Caco-2 (cell line): ENCODE measurements around the gene TBCB. TPM values are rescaled to one million over a fixed set of nuclear protein-coding genes. Genes with fewer than 3 reads are reported as not detected.

Source experiments
- BruUV-seq: library from RNA; stranded (reverse); fragments of 400-500 nt; replicated peaks from 2 replicates; lab custom pipeline; 2021; lab: Mats Ljungman, UMichigan
- CTCF ChIA-PET: fragments of 300-600 bp; sonication (Branson Sonifier 250); formaldehyde crosslinking; loops from one replicate; lab custom pipeline; 2022; ENCODE audit warnings: antibody characterized with exemption; lab: Charles Lee
- POLR2A ChIA-PET: fragments of 300-600 bp; sonication (Branson Sonifier 250); formaldehyde crosslinking; loops from one replicate; lab custom pipeline; 2022; ENCODE audit warnings: antibody characterized with exemption; lab: Charles Lee
- DNase-seq, 2 experiments: peaks; one replicate each; pipeline versions ENCODE4 v3.0.0 to v3.0.0-alpha.2; 2020 to 2022
- H3K27me3 ChIP-seq: replicated peaks from 2 replicates; pipeline ENCODE4 v1.6.0; 2011; ENCODE audit warnings: low read length; ENCODE audit not compliant: control insufficient read depth, insufficient read depth
- H3K36me3 ChIP-seq: 2 replicates; pipeline ENCODE4 v1.5.1; 2011; ENCODE audit warnings: low read length; ENCODE audit not compliant: control insufficient read depth, insufficient read depth
- H3K4me1 ChIP-seq: fragments of 250-450 bp; sonication (Bioruptor Pico); 2 replicates; pipeline ENCODE4 v1.5.1; 2020; ENCODE audit warnings: mild to moderate bottlenecking
- H3K4me3 ChIP-seq: 2 replicates; pipeline ENCODE4 v1.5.1; 2011; ENCODE audit warnings: low read depth, mild to moderate bottlenecking, control low read depth, low read length
- H3K9me3 ChIP-seq: fragments of 250-450 bp; sonication (Bioruptor Pico); 2 replicates; pipeline ENCODE4 v1.5.1; 2020; ENCODE audit warnings: mild to moderate bottlenecking, moderate library complexity
- H3K27ac Mint-ChIP-seq: one replicate; pipeline ENCODE4 v1.8.0; 2022; ENCODE audit warnings: mixed read lengths; ENCODE audit not compliant: unreplicated experiment
- H3K27me3 Mint-ChIP-seq: one replicate; pipeline ENCODE4 v1.8.0; 2022; ENCODE audit warnings: mixed read lengths; ENCODE audit not compliant: insufficient read depth, unreplicated experiment
- H3K36me3 Mint-ChIP-seq: one replicate; pipeline ENCODE4 v1.8.0; 2022; ENCODE audit warnings: mild to moderate bottlenecking, mixed read lengths; ENCODE audit not compliant: insufficient read depth, unreplicated experiment
- H3K4me1 Mint-ChIP-seq: one replicate; pipeline ENCODE4 v1.8.0; 2022; ENCODE audit warnings: low read depth, mixed read lengths; ENCODE audit not compliant: unreplicated experiment
- H3K4me3 Mint-ChIP-seq: one replicate; pipeline ENCODE4 v1.8.0; 2022; ENCODE audit warnings: mild to moderate bottlenecking, moderate library complexity, mixed read lengths; ENCODE audit not compliant: unreplicated experiment
- H3K9me3 Mint-ChIP-seq: one replicate; pipeline ENCODE4 v1.8.0; 2022; ENCODE audit warnings: mixed read lengths; ENCODE audit not compliant: unreplicated experiment
- intact Hi-C: fragments of 100-400 bp; cut with micrococcal nuclease; formaldehyde crosslinking; loops from one replicate; pipeline ENCODE4 v1.10.0; 2022; ENCODE audit not compliant: unreplicated experiment
- total RNA-seq: library from RNA; stranded (reverse); gene quantifications from 2 replicates; pipeline ENCODE4 v1.2.3, GENCODE V29; 2022
- TF ChIP-seq, protein P1 (sequence below), 2 experiments: fragments of 200-600 bp in 1 of 2; IDR thresholded peaks; 1 replicate in 1 of 2; 2 replicates in 1 of 2; pipeline versions ENCODE4 v1.5.1 to v1.8.0; 2011 to 2022; ENCODE audit warnings: antibody characterized with exemption in 1 of 2, control low read depth in 1 of 2, inconsistent platforms in 1 of 2, low read depth in 1 of 2, low read length in 1 of 2, mild to moderate bottlenecking in 1 of 2, moderate library complexity in 1 of 2; ENCODE audit not compliant: insufficient read depth in 1 of 2, severe bottlenecking in 1 of 2, unreplicated experiment in 1 of 2

TBCB gene
- total RNA-seq, 1 experiment from 2014 or later, result 191 TPM

DNA sequence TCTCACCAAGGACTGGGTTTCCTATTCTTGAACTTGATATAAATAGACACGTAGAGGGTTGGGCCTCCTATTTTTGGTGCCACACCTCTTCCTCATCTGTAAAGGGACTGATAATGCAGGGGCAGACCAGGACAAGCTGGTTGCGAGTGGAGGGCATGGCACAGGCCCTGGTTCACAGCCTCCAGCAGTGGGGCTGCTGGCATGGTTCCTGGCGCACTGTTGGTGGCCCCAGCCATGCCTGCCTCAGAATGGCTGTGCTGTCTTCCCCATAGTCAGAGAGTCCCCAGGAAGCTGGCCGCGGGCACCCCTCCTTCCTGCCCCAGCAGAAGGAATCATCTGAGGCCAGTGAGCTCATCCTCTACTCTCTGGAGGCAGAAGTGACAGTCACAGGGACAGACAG, 14.8 kb upstream of the TBCB start:
- no peaks in the 10 kb centered on the region for H3K4me1 ChIP-seq
- no peak overlapping the region for H3K4me3 ChIP-seq
- intact Hi-C loops, result no loop called here
- no TSS peak for BruUV-seq
- TF ChIP-seq, protein P1, sequence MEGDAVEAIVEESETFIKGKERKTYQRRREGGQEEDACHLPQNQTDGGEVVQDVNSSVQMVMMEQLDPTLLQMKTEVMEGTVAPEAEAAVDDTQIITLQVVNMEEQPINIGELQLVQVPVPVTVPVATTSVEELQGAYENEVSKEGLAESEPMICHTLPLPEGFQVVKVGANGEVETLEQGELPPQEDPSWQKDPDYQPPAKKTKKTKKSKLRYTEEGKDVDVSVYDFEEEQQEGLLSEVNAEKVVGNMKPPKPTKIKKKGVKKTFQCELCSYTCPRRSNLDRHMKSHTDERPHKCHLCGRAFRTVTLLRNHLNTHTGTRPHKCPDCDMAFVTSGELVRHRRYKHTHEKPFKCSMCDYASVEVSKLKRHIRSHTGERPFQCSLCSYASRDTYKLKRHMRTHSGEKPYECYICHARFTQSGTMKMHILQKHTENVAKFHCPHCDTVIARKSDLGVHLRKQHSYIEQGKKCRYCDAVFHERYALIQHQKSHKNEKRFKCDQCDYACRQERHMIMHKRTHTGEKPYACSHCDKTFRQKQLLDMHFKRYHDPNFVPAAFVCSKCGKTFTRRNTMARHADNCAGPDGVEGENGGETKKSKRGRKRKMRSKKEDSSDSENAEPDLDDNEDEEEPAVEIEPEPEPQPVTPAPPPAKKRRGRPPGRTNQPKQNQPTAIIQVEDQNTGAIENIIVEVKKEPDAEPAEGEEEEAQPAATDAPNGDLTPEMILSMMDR (IDR thresholded peaks at IDR 0.05; ENCODE audit: insufficient read depth in 1 of 2, low read depth in 1 of 2, low read length in 1 of 2, severe bottlenecking in 1 of 2, unreplicated experiment in 1 of 2), result no peak
- H3K27me3 ChIP-seq, result no peaks in the 10 kb centered on the region
- POLR2A ChIA-PET, result no interaction called here
- no peaks in the 10 kb centered on the region for H3K9me3 Mint-ChIP-seq
- no peaks in the 10 kb centered on the region for H3K4me1 Mint-ChIP-seq
- H3K36me3 Mint-ChIP-seq, result peaks cover 42% of the 10 kb centered on the region
- no peak for DNase-seq
- no peaks in the 10 kb centered on the region for H3K27me3 Mint-ChIP-seq
- H3K4me3 Mint-ChIP-seq, result no peak overlapping the region
- CTCF ChIA-PET, result no interaction called here
- no peaks in the 10 kb centered on the region for H3K9me3 ChIP-seq
- H3K27ac Mint-ChIP-seq, result no peak overlapping the region
- H3K36me3 ChIP-seq, result no peaks in the 10 kb centered on the region; the same call in 1 of the 2 replicates

DNA sequence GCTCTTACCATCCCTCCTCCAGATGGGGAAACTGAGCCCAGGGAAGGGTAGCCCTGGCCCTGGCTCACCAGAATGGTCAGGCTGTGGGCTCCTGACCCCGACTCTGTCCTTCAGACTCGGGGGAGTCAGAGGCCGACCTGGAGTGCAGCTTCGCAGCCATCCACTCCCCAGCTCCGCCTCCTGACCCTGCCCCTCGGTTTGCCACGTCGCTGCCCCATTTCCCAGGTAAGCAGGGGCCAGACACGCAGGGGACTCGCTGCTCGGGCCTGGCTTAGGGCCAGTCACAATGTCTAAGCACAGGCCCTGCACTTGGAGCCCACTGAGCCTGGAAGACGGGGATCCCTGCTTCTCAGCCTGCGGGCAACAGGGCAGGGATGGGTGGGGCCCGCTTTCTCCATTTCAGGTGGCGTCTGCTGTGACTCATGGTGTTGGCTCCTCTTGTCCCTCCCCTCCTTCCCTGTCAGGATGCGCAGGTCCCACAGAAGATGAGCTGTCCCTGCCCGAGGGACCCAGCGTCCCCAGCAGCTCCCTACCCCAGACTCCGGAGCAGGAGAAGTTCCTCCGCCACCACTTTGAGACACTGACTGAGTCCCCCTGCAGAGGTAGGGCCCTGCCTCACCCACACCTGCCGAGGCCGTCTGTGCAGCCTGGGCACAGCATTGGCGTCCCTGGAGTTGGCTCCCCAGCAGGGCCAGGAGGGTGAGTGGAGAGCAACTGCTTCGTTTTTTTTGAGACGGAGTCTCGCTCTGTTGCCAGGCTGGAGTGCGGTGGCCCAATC, 13.5 kb upstream of the TBCB start:
- Mint-ChIP-seq H3K36me3 (peaks cover 35% of the 10 kb centered on the region), H3K4me3 (no peak overlapping the region), H3K9me3 (no peaks in the 10 kb centered on the region), H3K4me1 (no peaks in the 10 kb centered on the region), H3K27ac (no peak overlapping the region), H3K27me3 (no peaks in the 10 kb centered on the region)
- ChIA-PET CTCF (interaction anchor here (0.8 kb wide), 1 partner anchor 41 kb away, joined by 3 read pairs; no protein-coding TSS in a partner anchor), POLR2A (no interaction called here)
- intact Hi-C loops, result no loop called here
- no peaks in the 10 kb centered on the region for H3K4me1 ChIP-seq
- no peaks in the 10 kb centered on the region for H3K9me3 ChIP-seq
- H3K36me3 ChIP-seq, result no peaks in the 10 kb centered on the region; the same call in 1 of the 2 replicates
- BruUV-seq, result no TSS peak
- H3K4me3 ChIP-seq, result no peak overlapping the region
- H3K27me3 ChIP-seq, result no peaks in the 10 kb centered on the region
- TF ChIP-seq, protein P1 (IDR thresholded peaks at IDR 0.05; ENCODE audit: insufficient read depth in 1 of 2, low read depth in 1 of 2, low read length in 1 of 2, severe bottlenecking in 1 of 2, unreplicated experiment in 1 of 2), result no peak
- DNase-seq, result no peak

DNA sequence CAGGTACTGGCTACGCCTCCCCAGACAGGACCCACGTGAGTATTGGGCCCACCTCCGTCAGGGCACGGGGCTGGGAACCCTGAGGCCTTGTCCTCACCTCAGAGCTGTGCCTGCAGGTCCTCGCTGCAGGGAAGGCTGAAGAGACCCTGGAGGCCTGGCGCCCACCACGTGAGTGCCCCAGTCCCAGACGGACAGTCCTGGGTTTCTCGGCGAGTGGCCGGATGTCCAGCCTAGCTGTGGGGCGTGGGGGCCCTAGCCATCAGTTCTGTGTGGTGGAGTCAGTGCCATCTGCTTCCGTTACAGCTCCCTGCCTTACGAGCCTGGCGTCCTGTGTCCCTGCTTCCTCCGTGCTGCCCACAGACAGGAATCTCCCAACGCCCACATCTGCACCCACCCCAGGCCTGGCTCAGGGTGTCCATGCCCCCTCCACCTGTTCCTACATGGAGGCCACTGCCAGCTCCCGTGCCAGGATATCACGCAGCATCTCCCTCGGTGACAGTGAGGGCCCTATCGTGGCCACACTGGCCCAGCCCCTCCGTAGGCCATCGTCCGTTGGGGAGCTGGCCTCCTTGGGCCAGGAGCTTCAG, 12.1 kb upstream of the TBCB start:
- H3K27ac Mint-ChIP-seq, result no peak overlapping the region
- intact Hi-C loops, result no loop called here
- Histone ChIP-seq H3K9me3 (no peaks in the 10 kb centered on the region), H3K4me3 (no peak overlapping the region), H3K4me1 (no peaks in the 10 kb centered on the region), H3K27me3 (no peaks in the 10 kb centered on the region), H3K36me3 (no peaks in the 10 kb centered on the region; the same call in 1 of the 2 replicates)
- no peaks in the 10 kb centered on the region for H3K27me3 Mint-ChIP-seq
- TF ChIP-seq, protein P1 (IDR thresholded peaks at IDR 0.05; ENCODE audit: insufficient read depth in 1 of 2, low read depth in 1 of 2, low read length in 1 of 2, severe bottlenecking in 1 of 2, unreplicated experiment in 1 of 2), result no peak
- ChIA-PET POLR2A (no interaction called here), CTCF (no interaction called here)
- DNase-seq, result no peak
- H3K36me3 Mint-ChIP-seq, result peaks cover 45% of the 10 kb centered on the region
- no peaks in the 10 kb centered on the region for H3K9me3 Mint-ChIP-seq
- BruUV-seq, result no TSS peak
- H3K4me1 Mint-ChIP-seq, result no peaks in the 10 kb centered on the region
- H3K4me3 Mint-ChIP-seq, result no peak overlapping the region
